Stimulated activated CD4-positive, alpha-beta T cell treated with anti-CD3 and anti-CD28 coated beads, Interleukin-1b, Interleukin-23, amount 100 ng/mL, for 48 hours (primary cell): ENCODE measurements around the gene TMEM203.

ENCODE experiments used
- DNase-seq: peaks from one replicate; pipeline ENCODE4 v3.0.0-alpha.2; 2020

Gene TMEM203

GRCh38 chr9:137163365-137163715 is 42.1 kb downstream of the TMEM203 start:
- no peak for DNase-seq

- DNase-seq, result no peak
Observed at GRCh38 chr9:137162505-137163364, 42.7 kb downstream of the TMEM203 start.

GRCh38 chr9:137161558-137162486 is 43.6 kb downstream of the TMEM203 start:
- DNase-seq, result no peak

- DNase-seq, result no peak
Observed at GRCh38 chr9:137160716-137161557, 44.5 kb downstream of the TMEM203 start.

- no peak for DNase-seq
Observed at GRCh38 chr9:137160054-137160425, 45.4 kb downstream of the TMEM203 start.

GRCh38 chr9:137159105-137160053 is 46.1 kb downstream of the TMEM203 start:
- DNase-seq, result no peak

GRCh38 chr9:137158625-137159024 is 46.8 kb downstream of the TMEM203 start:
- no peak for DNase-seq

GRCh38 chr9:137157618-137158415 is 47.6 kb downstream of the TMEM203 start:
- no peak for DNase-seq

- peak; percentile 68 for DNase-seq
Observed at GRCh38 chr9:137156567-137157375, 48.7 kb downstream of the TMEM203 start.
